ENCODE data around the gene NXPE4. TPM values are rescaled to one million over a fixed set of nuclear protein-coding genes. Genes with fewer than 3 reads are reported as not detected.

The NXPE4 gene
- total and polyA plus RNA-seq, 9 of the 15 experiments (the other 6 are each of a cell fraction or from before 2014, with no cell fraction given): not detected

- no peaks in the 10 kb centered on the region for H4K20me1 ChIP-seq (replicated peaks; ENCODE audit: control insufficient read depth, insufficient read depth, low read length)
- H3K79me2 ChIP-seq (ENCODE audit: control insufficient read depth, insufficient read depth, low read length): no peaks in the 10 kb centered on the region
- ATAC-seq: no peak
- H3K27ac ChIP-seq (ENCODE audit: extremely low read depth, low read depth, low read length): no peak overlapping the region
- H3K36me3 ChIP-seq (ENCODE audit: control insufficient read depth, insufficient read depth, low read length): no peaks in the 10 kb centered on the region
- H3K4me3 ChIP-seq: no peak overlapping the region
- H2AFZ ChIP-seq (ENCODE audit: low read depth, low read length): no peak overlapping the region
- BruUV-seq (replicated peaks): no TSS peak
- CTCF ChIA-PET (ENCODE audit: low intra/inter-chr PET ratio): no interaction called here
- H3K9me1 ChIP-seq (ENCODE audit: control insufficient read depth, insufficient read depth, low read length): no peaks in the 10 kb centered on the region
- no peak overlapping the region for H3K9ac ChIP-seq (ENCODE audit: insufficient read depth in 1 of 2, low read depth in 2 of 2, low read length in 2 of 2)
- WGBS (ENCODE audit: insufficient coverage, low coverage, missing lambda C conversion rate): under 1% methylated on average over 10 of the region's 10 CpGs
- no peaks in the 10 kb centered on the region for H3K27me3 ChIP-seq (ENCODE audit: control insufficient read depth in 2 of 2, insufficient read depth in 2 of 2, low read length in 2 of 2)
- POLR2A ChIA-PET: no interaction called here
- in situ Hi-C loops (cut with MboI): no loop called here
- peaks cover 11% of the 10 kb centered on the region for H3K9me3 ChIP-seq (replicated peaks; ENCODE audit: control insufficient read depth, insufficient read depth, low read depth, low read length)
- FAIRE-seq: no peak
- intact Hi-C loops (cut with micrococcal nuclease): no loop called here
- no peak overlapping the region for H3K4me2 ChIP-seq (ENCODE audit: insufficient read depth, low read length)
- no peak for DNase-seq (ENCODE audit: extremely low read depth in 1 of 4, low spot score in 3 of 4)
- no peak for TF ChIP-seq TCF7L2 (IDR thresholded peaks at IDR 0.05; ENCODE audit: low read depth, low read length)
- no peak for TF ChIP-seq ZNF24 (IDR thresholded peaks at IDR 0.05)
- no peak for TF ChIP-seq ZNF407 (IDR thresholded peaks at IDR 0.05; ENCODE audit: low read depth)
- no peak for TF ChIP-seq FOXK2 (conservative IDR thresholded peaks at IDR 0.05 in 1 of 2, IDR thresholded peaks at IDR 0.05 in 1 of 2; ENCODE audit: low read depth in 2 of 2)
- no peak for TF ChIP-seq DEAF1 (CRISPR knock-in tag; IDR thresholded peaks at IDR 0.05)
- TF ChIP-seq ESRRB (CRISPR knock-in tag; IDR thresholded peaks at IDR 0.05; ENCODE audit: borderline replicate concordance): no peak
- TF ChIP-seq HSF4 (CRISPR knock-in tag; IDR thresholded peaks at IDR 0.05; ENCODE audit: borderline replicate concordance): no peak
- no peak for TF ChIP-seq MBD1 (CRISPR knock-in tag; IDR thresholded peaks at IDR 0.05)
- no peak for TF ChIP-seq POLR2B (IDR thresholded peaks at IDR 0.05; ENCODE audit: low read depth, partially characterized antibody)
- no peaks in the 10 kb centered on the region for H3K4me1 ChIP-seq (replicated peaks in 1 of 2; ENCODE audit: control insufficient read depth in 2 of 2, insufficient read depth in 2 of 2, low read length in 2 of 2)
Observed at GRCh38 chr11:114610550-114610949, 15.0 kb upstream of the NXPE4 start.

All from K562 (cell line).